Measurements from ENCODE around the gene SERPIND1.

GRCh38 chr22:20788627-20789344 lies 14.9 kb downstream of the SERPIND1 start:
- TF ChIP-seq CTCF (IDR thresholded peaks at IDR 0.05) (no peak), POLR2AphosphoS5 (IDR thresholded peaks at IDR 0.05) (no peak), POLR2A (IDR thresholded peaks at IDR 0.05) (no peak)

All from breast epithelium (tissue), 3 donors.